ENCODE data around the gene NODAL.

DNA sequence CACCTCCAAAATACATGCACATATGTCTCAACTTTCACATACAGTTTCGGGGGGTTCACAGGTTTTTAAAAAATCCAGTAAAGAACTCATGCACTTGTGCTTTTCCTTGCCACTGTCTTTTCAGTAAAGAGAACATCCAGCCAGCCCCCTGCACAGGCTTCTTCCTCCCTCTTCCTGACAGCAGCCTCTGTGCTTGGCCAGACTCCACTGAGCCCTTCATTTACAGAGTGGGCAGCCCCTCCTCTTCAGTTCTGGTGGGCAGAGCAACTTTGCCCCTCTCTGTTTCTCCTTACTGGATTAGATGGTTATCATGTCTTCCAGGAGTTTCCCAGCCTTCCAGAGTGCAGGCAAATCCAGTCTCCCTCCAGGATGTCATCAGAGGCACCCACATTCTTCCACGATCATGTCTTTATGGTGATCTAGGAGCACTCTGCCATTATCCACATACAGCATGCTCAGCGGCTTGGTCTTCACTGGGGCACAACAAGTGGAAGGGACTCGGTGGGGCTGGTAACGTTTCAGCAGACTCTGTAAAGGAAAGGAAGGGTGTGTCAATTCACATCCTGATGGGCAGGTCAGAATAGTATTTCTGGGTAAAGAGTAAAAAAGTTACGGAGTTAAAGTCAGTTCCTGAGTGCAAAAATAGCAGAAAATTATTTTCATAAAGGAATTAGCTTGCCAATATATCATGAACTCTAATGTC is 8.8 kb downstream of the NODAL start:
- no peak for TF ChIP-seq EZH2 (IDR thresholded peaks at IDR 0.05; ENCODE audit: borderline replicate concordance, low read depth, low read length, poor library complexity, severe bottlenecking)
- TF ChIP-seq, protein P1, sequence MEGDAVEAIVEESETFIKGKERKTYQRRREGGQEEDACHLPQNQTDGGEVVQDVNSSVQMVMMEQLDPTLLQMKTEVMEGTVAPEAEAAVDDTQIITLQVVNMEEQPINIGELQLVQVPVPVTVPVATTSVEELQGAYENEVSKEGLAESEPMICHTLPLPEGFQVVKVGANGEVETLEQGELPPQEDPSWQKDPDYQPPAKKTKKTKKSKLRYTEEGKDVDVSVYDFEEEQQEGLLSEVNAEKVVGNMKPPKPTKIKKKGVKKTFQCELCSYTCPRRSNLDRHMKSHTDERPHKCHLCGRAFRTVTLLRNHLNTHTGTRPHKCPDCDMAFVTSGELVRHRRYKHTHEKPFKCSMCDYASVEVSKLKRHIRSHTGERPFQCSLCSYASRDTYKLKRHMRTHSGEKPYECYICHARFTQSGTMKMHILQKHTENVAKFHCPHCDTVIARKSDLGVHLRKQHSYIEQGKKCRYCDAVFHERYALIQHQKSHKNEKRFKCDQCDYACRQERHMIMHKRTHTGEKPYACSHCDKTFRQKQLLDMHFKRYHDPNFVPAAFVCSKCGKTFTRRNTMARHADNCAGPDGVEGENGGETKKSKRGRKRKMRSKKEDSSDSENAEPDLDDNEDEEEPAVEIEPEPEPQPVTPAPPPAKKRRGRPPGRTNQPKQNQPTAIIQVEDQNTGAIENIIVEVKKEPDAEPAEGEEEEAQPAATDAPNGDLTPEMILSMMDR (conservative IDR thresholded peaks at IDR 0.05; ENCODE audit: low read depth, low read length), result no peak

Measured in A673 (cell line).